K562 treated with DMSO at 1 percent for 48 hours (cell line): Measurements from ENCODE around the gene RAB40A. TPM values are rescaled to one million over a fixed set of nuclear protein-coding genes. Genes with fewer than 3 reads are reported as not detected.

Experiments
- total RNA-seq: library from RNA; unstranded; fragments of 300-600 nt; gene quantifications from 2 replicates; pipeline ENCODE4 v1.2.3, GENCODE V29; 2022; ENCODE audit warnings: low replicate concordance; ENCODE audit errors: extremely low read depth

Gene RAB40A
- not detected in 2 replicates for total RNA-seq

DNA sequence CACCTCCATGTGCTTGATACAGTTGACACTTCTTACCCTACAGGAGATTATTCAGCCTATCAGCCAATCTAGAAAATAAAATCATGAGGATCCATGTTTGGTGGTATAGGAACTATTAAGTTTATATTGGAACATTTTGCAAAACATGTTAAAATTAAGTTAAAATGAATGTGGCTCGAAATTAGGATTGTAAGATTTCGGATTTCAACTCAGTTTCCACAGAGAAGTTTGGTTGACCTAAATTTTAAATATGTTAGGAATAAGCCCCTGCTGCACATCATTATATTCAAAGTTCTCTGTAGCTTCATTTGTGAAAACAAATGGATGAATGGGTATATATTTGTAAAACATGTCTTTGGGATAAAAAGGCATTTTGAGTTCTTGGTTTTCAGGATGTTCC lies at the start of gene RAB40A:
Gene RAB40A, minus strand, starts transcription at position 101 of the 400 bp plus-strand sequence. CDS start 18,733 bp downstream, outside the sequence.

Other genes with a start within 250 kb of the RAB40A start
- gene TCEAL5, start 242.7 kb downstream of the RAB40A start, total RNA-seq: not detected in 2 replicates
- not detected in 2 replicates for gene BEX2, start 208.5 kb downstream of the RAB40A start, total RNA-seq
- gene TCEAL7, start 189.2 kb downstream of the RAB40A start, total RNA-seq: not detected in 2 replicates
- not detected in 2 replicates for gene TCEAL9, start 163.0 kb downstream of the RAB40A start, total RNA-seq
- not detected in 2 replicates for gene BEX3, start 143.0 kb downstream of the RAB40A start, total RNA-seq
- gene TCEAL4, start 66.0 kb upstream of the RAB40A start, total RNA-seq: not detected in 2 replicates
- not detected in 2 replicates for gene TCEAL3, start 88.5 kb upstream of the RAB40A start, total RNA-seq
- not detected in 2 replicates for gene TCEAL1, start 109.5 kb upstream of the RAB40A start, total RNA-seq
- not detected in 2 replicates for gene MORF4L2, start 167.2 kb upstream of the RAB40A start, total RNA-seq
- not detected in 2 replicates for gene TMEM31, start 191.4 kb upstream of the RAB40A start, total RNA-seq